Measurements from ENCODE around the gene PPP2R5E.
A peak's percentile ranks its signal among the peaks of the same experiment; 100 is the strongest.
"Not testable (repeated sequence)": the region's sequence is repeated elsewhere in the genome, so short reads cannot be mapped to it uniquely, and the experiment has no call there.

The PPP2R5E gene

DNA sequence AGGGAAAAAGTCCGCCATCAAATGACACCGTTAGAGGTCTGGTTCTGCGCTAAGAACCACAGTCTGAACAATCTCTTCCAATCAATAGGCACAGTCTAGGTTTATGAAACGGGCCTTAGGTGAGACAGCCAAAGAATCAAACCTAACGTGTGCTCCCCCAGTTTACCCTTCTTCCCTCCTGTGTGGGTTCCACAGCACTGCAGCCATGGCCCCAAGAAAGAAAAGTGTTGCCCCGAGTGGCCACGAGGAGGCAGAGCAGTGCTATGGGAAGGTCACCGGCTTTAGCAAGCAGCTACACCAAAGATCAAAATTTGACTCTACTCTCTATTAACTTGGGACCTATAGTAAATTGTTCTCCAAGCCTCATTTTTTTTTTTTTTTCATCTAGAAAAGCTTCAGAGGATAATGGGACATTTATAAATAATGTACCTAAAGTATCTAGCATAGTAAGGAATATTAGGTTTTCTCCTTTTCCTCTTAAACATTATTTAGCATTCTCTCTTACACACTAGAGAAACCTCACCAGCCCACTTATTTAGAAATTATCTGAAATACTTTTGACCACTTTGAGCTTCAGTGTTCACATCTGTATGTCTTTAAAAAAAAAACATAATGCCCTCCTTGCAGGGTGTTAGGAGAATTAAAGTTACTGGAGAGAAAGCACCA lies 154.3 kb downstream of the PPP2R5E start:
- peak; percentile 31 for DNase-seq (ENCODE audit: extremely low read depth, low read depth)
- TF ChIP-seq, protein P1, sequence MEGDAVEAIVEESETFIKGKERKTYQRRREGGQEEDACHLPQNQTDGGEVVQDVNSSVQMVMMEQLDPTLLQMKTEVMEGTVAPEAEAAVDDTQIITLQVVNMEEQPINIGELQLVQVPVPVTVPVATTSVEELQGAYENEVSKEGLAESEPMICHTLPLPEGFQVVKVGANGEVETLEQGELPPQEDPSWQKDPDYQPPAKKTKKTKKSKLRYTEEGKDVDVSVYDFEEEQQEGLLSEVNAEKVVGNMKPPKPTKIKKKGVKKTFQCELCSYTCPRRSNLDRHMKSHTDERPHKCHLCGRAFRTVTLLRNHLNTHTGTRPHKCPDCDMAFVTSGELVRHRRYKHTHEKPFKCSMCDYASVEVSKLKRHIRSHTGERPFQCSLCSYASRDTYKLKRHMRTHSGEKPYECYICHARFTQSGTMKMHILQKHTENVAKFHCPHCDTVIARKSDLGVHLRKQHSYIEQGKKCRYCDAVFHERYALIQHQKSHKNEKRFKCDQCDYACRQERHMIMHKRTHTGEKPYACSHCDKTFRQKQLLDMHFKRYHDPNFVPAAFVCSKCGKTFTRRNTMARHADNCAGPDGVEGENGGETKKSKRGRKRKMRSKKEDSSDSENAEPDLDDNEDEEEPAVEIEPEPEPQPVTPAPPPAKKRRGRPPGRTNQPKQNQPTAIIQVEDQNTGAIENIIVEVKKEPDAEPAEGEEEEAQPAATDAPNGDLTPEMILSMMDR (IDR thresholded peaks at IDR 0.05; ENCODE audit: low read depth, low read length) = peak; percentile 85

DNA sequence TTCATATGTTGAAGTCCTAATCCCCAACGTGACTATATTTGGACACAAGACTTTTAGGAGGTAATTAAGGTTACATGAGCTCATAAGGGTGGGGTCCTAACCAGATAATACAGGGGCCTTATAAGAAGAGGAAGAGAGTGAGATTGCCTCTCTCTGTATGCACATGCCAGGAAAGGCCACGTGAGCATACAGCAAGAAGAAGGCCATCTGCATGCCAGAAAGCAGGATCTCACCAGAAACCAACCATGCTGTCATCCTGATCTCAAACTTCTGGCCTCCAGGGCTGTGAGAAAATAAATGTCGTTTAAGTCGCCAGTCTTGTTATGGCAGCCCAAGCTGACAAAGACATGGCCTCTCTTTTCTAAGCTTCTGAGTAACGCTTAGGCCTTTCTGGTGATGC lies 155.5 kb downstream of the PPP2R5E start:
- no peak for DNase-seq (ENCODE audit: extremely low read depth, low read depth)
- TF ChIP-seq, protein P1 (IDR thresholded peaks at IDR 0.05; ENCODE audit: low read depth, low read length) = no peak

DNA sequence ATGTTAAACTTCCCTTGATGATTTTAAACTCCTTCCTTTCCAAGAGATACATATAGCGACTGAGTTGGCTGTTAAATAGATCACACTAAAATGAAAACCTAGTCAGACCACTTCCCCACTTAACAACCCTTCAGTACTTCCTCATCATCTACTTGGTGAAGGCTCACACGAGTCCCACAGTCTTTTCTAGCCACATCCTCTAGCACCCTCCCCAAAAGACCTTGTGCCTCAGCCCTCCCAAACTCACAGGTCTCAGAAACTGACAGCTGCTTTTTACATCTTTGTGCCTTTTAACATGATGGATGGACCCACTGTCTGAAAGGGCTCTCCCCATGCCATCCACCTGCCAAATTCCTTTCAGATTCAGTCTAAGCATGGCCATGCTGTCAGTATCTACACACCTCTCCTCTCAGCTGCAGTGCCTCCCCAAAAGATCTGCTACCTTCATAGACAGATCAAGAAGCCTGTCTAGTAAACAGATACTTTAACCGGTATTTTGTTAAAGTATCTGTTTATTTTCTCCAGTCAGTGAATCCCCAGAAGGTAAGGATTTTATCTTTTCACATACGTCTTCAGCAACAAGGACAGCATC lies 159.3 kb downstream of the PPP2R5E start:
- no peak for DNase-seq (ENCODE audit: extremely low read depth, low read depth)
- TF ChIP-seq, protein P1 (IDR thresholded peaks at IDR 0.05; ENCODE audit: low read depth, low read length) = no peak

DNA sequence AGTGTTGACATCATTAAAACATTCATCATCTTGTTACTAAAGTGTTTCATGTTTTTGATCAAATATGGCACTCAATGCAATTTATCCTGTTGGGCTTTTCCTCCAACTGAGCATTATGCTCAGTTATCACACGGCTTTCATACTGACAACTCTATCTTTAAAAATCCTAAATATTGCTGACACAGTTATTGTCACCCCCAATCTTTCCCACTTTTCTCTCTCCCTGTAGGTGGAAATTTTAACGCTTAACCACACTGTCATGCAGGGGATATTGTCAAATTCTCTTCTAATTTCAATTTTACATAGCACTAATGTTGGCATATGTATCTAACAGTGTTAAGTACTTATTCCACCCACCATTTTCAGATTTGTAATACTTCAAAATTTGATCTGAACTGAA lies 164.7 kb downstream of the PPP2R5E start:
- DNase-seq (ENCODE audit: extremely low read depth, low read depth) = no peak
- TF ChIP-seq, protein P1 (IDR thresholded peaks at IDR 0.05; ENCODE audit: low read depth, low read length) = no peak

DNA sequence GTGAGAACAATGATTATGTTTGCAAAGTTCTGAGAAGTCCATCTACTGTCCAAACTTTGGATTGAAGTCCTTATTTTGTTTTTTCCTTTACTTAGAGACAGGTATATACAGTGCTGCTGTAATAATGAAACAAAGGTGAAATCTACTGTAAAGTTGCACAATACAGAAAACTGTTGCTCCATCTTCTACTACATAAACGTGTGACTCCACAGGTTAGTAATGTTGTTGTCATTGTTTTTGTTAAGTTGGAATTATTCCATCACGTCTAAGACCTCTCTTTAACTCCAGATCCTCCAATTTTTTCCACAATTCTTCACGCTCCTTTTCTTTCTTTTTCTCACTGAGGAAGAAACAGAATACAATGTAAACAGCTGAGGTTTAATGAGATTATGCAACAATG lies 167.4 kb downstream of the PPP2R5E start:
- TF ChIP-seq, protein P1 (IDR thresholded peaks at IDR 0.05; ENCODE audit: low read depth, low read length) = no peak
- no peak for DNase-seq (ENCODE audit: extremely low read depth, low read depth)

DNA sequence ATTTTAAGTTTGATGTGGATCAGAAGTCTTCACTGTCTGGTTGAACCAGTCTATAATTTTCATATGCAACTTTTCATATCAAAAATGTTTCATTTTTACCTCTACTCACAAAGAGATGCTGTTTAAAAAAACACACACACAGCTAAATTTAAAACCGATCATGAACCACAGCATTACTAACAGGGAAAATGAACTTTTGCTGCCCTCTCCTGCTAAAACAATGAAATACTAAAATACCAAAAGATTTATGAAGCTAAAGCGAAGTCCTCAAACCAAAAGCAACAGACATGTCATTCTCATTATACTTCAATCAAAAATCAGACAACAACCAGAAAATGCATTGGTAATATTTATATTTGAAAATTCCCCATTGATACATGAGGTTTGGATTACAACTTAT lies 171.6 kb downstream of the PPP2R5E start:
- not testable (repeated sequence) for DNase-seq (ENCODE audit: extremely low read depth, low read depth)

DNA sequence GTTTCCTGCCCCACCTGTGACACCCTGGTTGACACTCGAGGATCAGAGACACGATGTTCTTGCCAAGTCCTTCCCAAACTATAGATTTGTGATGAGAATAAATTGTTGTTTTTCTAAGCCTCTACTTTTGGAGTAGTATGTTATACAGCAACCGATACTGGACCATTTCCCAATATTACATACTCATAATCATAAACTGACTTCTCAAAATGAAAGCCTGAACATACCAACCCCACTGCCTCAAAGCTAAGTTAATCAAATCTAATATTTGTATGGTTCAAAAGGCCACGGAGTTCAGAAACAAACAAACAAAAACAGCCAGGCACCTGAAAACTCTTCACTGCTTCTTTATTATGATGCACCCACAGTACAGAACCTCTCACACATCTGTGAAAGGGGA lies 172.1 kb downstream of the PPP2R5E start:
- TF ChIP-seq, protein P1 (IDR thresholded peaks at IDR 0.05; ENCODE audit: low read depth, low read length) = no peak
- no peak for DNase-seq (ENCODE audit: extremely low read depth, low read depth)
